Measurements from ENCODE around the gene SLC12A1. TPM values are rescaled to one million over a fixed set of nuclear protein-coding genes. Genes with fewer than 3 reads are reported as not detected.

SLC12A1 gene
- not detected for total RNA-seq
- not detected for polyA plus RNA-seq

GRCh38 chr15:48205981-48206380 lies at the start of gene SLC12A1:
Gene SLC12A1 (plus strand): TSS chr15:48206302. CDS start chr15:48207720, 1,418 bp downstream.
- CTCF ChIA-PET = no interaction called here
- DNase-seq = no peak
- POLR2A ChIA-PET = no interaction called here
- H3K27me3 ChIP-seq (ENCODE audit: insufficient read depth, low read length, poor library complexity, severe bottlenecking) = no peaks in the 10 kb centered on the region
- no peaks in the 10 kb centered on the region for H3K4me1 ChIP-seq (ENCODE audit: insufficient read depth, low read length)
- Mint-ChIP-seq H3K27me3 (peaks cover 1 to 28% of the 10 kb centered on the region in 2 donors), H3K9me3 (no peaks in the 10 kb centered on the region), H3K36me3 (no peaks in the 10 kb centered on the region), H3K4me1 (no peaks in the 10 kb centered on the region), H3K4me3 (no peak within 1 kb of the TSS), H3K27ac (no peak within 1 kb of the TSS)
- no peak within 1 kb of the TSS for H3K27ac ChIP-seq (ENCODE audit: low read depth, low read length)
- H3K4me3 ChIP-seq (ENCODE audit: low read length) = no peak within 1 kb of the TSS
- no peaks in the 10 kb centered on the region for H3K36me3 ChIP-seq (ENCODE audit: insufficient read depth, low read length)
- H3K9me3 ChIP-seq (ENCODE audit: low read length) = no peaks in the 10 kb centered on the region

- Histone ChIP-seq H3K4me1 (ENCODE audit: insufficient read depth, low read length) (no peaks in the 10 kb centered on the region), H3K36me3 (ENCODE audit: insufficient read depth, low read length) (no peaks in the 10 kb centered on the region), H3K9me3 (ENCODE audit: low read length) (no peaks in the 10 kb centered on the region), H3K27me3 (ENCODE audit: insufficient read depth, low read length, poor library complexity, severe bottlenecking) (no peaks in the 10 kb centered on the region), H3K27ac (ENCODE audit: low read depth, low read length) (no peak overlapping the region), H3K4me3 (ENCODE audit: low read length) (no peak overlapping the region)
- Mint-ChIP-seq H3K27ac (no peak overlapping the region), H3K9me3 (peaks cover 0 to 4% (median 0%) of the 10 kb centered on the region in 5 donors), H3K4me1 (peaks cover 2 to 15% (median 4%) of the 10 kb centered on the region in 3 donors), H3K36me3 (peaks cover 4 to 19% (median 7%) of the 10 kb centered on the region in 3 donors), H3K27me3 (no peaks in the 10 kb centered on the region), H3K4me3 (no peak overlapping the region)
- DNase-seq = no peak
- ChIA-PET POLR2A (no interaction called here), CTCF (no interaction called here)
Measured at GRCh38 chr15:48168616-48169015, 37.5 kb upstream of the SLC12A1 start.

DNA sequence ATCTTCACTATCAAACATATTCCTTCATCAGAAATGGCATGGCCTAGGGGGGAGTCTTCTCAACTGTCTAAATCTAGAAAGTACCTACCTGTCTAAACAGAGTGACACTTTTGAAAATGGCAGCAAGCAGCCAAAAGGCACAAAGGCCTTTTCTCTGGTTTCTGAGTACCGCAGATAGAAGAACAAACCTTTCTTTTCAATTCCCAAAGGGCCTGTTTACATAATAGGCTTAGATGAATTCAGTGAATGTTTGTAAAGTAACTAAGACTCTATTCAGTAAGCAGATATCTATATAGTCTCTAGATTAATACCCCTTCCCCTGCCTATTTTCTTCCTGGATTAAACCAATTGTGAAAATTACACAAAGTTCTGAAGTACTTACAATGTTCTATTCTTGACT lies 35.1 kb upstream of the SLC12A1 start:
- CTCF ChIA-PET = no interaction called here
- Histone ChIP-seq H3K9me3 (ENCODE audit: low read length) (no peaks in the 10 kb centered on the region), H3K36me3 (ENCODE audit: insufficient read depth, low read length) (no peaks in the 10 kb centered on the region), H3K27ac (ENCODE audit: low read depth, low read length) (no peak overlapping the region), H3K4me1 (ENCODE audit: insufficient read depth, low read length) (no peaks in the 10 kb centered on the region), H3K27me3 (ENCODE audit: insufficient read depth, low read length, poor library complexity, severe bottlenecking) (no peaks in the 10 kb centered on the region), H3K4me3 (ENCODE audit: low read length) (no peak overlapping the region)
- Mint-ChIP-seq H3K4me3 (no peak overlapping the region), H3K27me3 (no peaks in the 10 kb centered on the region), H3K9me3 (peaks cover 0 to 4% (median 3%) of the 10 kb centered on the region in 5 donors), H3K27ac (no peak overlapping the region), H3K4me1 (peaks cover 4 to 32% (median 13%) of the 10 kb centered on the region in 3 donors), H3K36me3 (peaks cover 4 to 13% (median 7%) of the 10 kb centered on the region in 3 donors)
- DNase-seq = no peak
- POLR2A ChIA-PET = no interaction called here

DNA sequence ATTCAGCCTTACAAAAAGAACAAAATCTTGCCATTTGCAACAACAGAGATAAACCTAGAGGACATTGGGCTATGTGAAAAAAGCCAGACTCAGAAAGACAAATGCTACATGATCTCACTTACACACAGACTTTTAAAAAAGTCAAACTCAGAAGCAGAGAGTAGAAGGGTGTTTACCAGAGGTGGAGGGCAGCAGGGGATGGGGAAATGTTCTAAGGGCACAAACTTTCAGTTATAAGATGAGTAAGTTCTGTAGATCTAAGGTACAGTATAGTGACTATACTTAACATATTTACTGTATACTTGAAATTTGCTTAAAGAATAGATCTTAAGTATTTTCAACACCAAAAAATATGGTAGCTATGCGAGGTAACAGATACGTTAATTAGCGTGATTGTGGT lies 31.0 kb upstream of the SLC12A1 start:
- H3K27ac ChIP-seq (ENCODE audit: low read depth, low read length) = no peak overlapping the region
- Mint-ChIP-seq H3K27ac (no peak overlapping the region), H3K36me3 (peaks cover 0 to 4% (median 3%) of the 10 kb centered on the region in 3 donors), H3K27me3 (peaks cover 0 to 17% of the 10 kb centered on the region in 2 donors), H3K4me1 (peaks cover 17 to 37% (median 35%) of the 10 kb centered on the region in 3 donors), H3K9me3 (peaks cover 0 to 4% (median 3%) of the 10 kb centered on the region in 5 donors), H3K4me3 (no peak overlapping the region)
- no peak overlapping the region for H3K4me3 ChIP-seq (ENCODE audit: low read length)
- no peaks in the 10 kb centered on the region for H3K27me3 ChIP-seq (ENCODE audit: insufficient read depth, low read length, poor library complexity, severe bottlenecking)
- H3K36me3 ChIP-seq (ENCODE audit: insufficient read depth, low read length) = no peaks in the 10 kb centered on the region
- ChIA-PET POLR2A (no interaction called here), CTCF (no interaction called here)
- H3K9me3 ChIP-seq (ENCODE audit: low read length) = no peaks in the 10 kb centered on the region
- no peak for DNase-seq
- peaks cover 7% of the 10 kb centered on the region for H3K4me1 ChIP-seq (ENCODE audit: insufficient read depth, low read length)

DNA sequence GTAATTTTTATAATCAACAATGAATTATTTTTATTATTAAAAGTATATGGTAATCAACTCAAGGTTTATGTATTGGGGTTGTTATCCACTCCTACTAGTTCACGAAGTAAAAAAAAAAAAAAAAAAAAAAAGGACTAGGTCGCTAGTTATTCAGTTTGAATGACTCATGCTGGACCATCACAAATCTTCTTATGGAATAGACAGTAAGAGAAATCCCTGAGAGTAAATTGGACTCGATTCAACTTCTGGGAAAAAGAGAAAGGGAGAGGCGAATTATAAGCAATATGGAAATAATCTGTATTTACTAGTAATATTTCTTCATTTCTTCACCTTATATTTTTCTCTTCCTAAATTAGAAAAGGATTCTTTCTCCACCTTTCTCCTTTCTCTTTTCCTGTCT lies 30.0 kb upstream of the SLC12A1 start:
- H3K4me1 ChIP-seq (ENCODE audit: insufficient read depth, low read length) = peaks cover 7% of the 10 kb centered on the region
- H3K27me3 ChIP-seq (ENCODE audit: insufficient read depth, low read length, poor library complexity, severe bottlenecking) = no peaks in the 10 kb centered on the region
- DNase-seq = no peak
- H3K36me3 ChIP-seq (ENCODE audit: insufficient read depth, low read length) = no peaks in the 10 kb centered on the region
- H3K4me3 ChIP-seq (ENCODE audit: low read length) = no peak overlapping the region
- H3K4me3 Mint-ChIP-seq = peak overlapping the region in 1 of 7 donors; percentile 89
- CTCF ChIA-PET = no interaction called here
- POLR2A ChIA-PET = no interaction called here
- no peak overlapping the region for H3K27ac ChIP-seq (ENCODE audit: low read depth, low read length)
- H3K9me3 Mint-ChIP-seq = peaks cover 0 to 4% (median 3%) of the 10 kb centered on the region in 5 donors
- H3K27ac Mint-ChIP-seq = no peak overlapping the region
- H3K27me3 Mint-ChIP-seq = peaks cover 1 to 18% of the 10 kb centered on the region in 2 donors
- H3K9me3 ChIP-seq (ENCODE audit: low read length) = no peaks in the 10 kb centered on the region
- peaks cover 0 to 4% (median 3%) of the 10 kb centered on the region in 3 donors for H3K36me3 Mint-ChIP-seq
- H3K4me1 Mint-ChIP-seq = peaks cover 17 to 37% (median 35%) of the 10 kb centered on the region in 3 donors

DNA sequence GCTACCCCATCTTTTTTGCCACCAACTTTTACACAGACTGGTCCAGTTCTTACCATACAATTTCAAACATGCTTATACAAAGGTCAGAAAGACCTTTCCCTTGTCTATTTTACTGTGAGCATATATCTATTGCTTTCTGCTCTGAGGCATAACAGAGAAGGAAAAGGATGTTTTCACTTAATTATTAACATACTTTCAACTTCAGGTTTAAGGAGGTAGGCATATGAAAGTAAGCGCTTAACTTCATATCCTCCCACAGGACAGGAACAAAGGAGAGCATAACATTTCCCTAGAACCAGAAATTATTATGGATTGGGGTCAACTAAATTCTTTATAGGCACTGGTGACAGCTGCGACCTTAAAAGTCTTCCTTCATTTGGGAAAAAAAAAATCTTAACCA lies 29.1 kb upstream of the SLC12A1 start:
- POLR2A ChIA-PET = no interaction called here
- Mint-ChIP-seq H3K4me1 (peaks cover 17 to 37% (median 35%) of the 10 kb centered on the region in 3 donors), H3K27ac (peak overlapping the region in 6 of 8 donors; percentile 76 to 96 (median 92)), H3K27me3 (peaks cover 2 to 22% of the 10 kb centered on the region in 2 donors), H3K36me3 (peaks cover 0 to 4% (median 3%) of the 10 kb centered on the region in 3 donors), H3K9me3 (peaks cover 0 to 4% (median 3%) of the 10 kb centered on the region in 5 donors), H3K4me3 (peak overlapping the region; percentile 83 to 93 (median 89))
- DNase-seq = no peak
- no peaks in the 10 kb centered on the region for H3K27me3 ChIP-seq (ENCODE audit: insufficient read depth, low read length, poor library complexity, severe bottlenecking)
- H3K27ac ChIP-seq (ENCODE audit: low read depth, low read length) = no peak overlapping the region
- CTCF ChIA-PET = no interaction called here
- peaks cover 7% of the 10 kb centered on the region for H3K4me1 ChIP-seq (ENCODE audit: insufficient read depth, low read length)
- H3K36me3 ChIP-seq (ENCODE audit: insufficient read depth, low read length) = no peaks in the 10 kb centered on the region
- peak overlapping the region; percentile 56 for H3K4me3 ChIP-seq (ENCODE audit: low read length)
- no peaks in the 10 kb centered on the region for H3K9me3 ChIP-seq (ENCODE audit: low read length)

- H3K4me1 ChIP-seq (ENCODE audit: insufficient read depth, low read length) = peaks cover 7% of the 10 kb centered on the region
- DNase-seq = peak in 3 of 5 donors; percentile 25 to 43 (median 29)
- peak overlapping the region; percentile 83 to 93 (median 89) for H3K4me3 Mint-ChIP-seq
- H3K9me3 Mint-ChIP-seq = peaks cover 0 to 4% (median under 1%) of the 10 kb centered on the region in 5 donors
- peak overlapping the region; percentile 76 to 96 (median 92) for H3K27ac Mint-ChIP-seq
- ChIA-PET POLR2A (no interaction called here), CTCF (no interaction called here)
- H3K36me3 ChIP-seq (ENCODE audit: insufficient read depth, low read length) = no peaks in the 10 kb centered on the region
- H3K27me3 Mint-ChIP-seq = peaks cover 3 to 24% of the 10 kb centered on the region in 2 donors
- H3K9me3 ChIP-seq (ENCODE audit: low read length) = no peaks in the 10 kb centered on the region
- H3K27me3 ChIP-seq (ENCODE audit: insufficient read depth, low read length, poor library complexity, severe bottlenecking) = no peaks in the 10 kb centered on the region
- peaks cover 17 to 37% (median 35%) of the 10 kb centered on the region in 3 donors for H3K4me1 Mint-ChIP-seq
- peak overlapping the region; percentile 56 for H3K4me3 ChIP-seq (ENCODE audit: low read length)
- peak overlapping the region; percentile 15 for H3K27ac ChIP-seq (ENCODE audit: low read depth, low read length)
- H3K36me3 Mint-ChIP-seq = peaks cover 0 to 3% (median under 1%) of the 10 kb centered on the region in 3 donors
Measured at GRCh38 chr15:48177383-48177765, 28.7 kb upstream of the SLC12A1 start.

DNA sequence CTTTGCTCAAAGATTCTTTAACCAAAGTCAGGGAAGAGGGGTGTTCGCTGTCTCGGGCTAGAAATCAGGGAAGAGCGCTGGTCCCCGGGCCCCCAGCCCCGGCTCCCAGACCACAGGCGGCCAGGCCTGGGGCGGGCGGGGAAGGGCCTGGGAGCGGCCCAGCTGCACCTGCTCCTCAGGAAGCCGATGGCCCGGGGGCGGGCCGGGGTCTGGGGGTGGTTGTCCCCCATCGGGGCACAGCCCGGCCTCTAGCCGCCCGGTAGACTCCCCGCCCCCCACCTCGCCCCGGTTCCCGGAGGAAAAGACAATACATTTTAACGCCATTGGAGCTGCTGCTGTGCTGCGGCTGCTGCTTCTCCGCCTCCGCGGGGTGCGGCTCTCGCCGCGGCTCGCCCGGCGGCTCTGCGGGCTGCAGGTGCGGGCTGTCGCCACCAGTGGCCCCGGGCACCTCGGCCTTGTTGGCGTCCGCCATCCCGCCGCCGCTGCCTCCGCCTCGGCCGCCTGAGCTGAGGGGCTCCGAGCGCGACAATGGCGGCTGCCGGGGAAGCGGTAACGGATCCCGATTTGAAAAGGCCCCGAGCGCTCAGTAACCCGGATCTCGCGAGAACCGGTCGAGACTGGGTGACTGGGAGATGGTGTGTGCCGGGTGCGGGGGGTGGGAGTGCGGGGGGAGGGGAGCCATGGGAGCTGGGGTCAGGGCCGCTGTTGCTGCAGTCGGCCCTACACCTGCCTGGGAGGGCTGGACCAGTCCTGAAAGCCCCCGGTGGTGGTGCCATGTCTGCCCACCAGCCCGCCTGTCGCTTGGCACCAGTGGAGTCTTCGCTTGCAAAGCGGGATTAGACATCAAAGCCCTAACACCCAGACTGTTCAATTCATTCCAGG lies 28.1 kb upstream of the SLC12A1 start, which contains the start of gene MYEF2:
TSS of gene MYEF2 (minus strand) at position 530 of the 882 bp plus-strand sequence. CDS start at position 472, 58 bp downstream.
- ChIA-PET POLR2A (no interaction called here), CTCF (no interaction called here)
- Histone ChIP-seq H3K4me3 (ENCODE audit: low read length) (peak within 1 kb of the TSS; percentile 56), H3K27ac (ENCODE audit: low read depth, low read length) (peak within 1 kb of the TSS; percentile 15), H3K9me3 (ENCODE audit: low read length) (no peaks in the 10 kb centered on the region), H3K4me1 (ENCODE audit: insufficient read depth, low read length) (peaks cover 7% of the 10 kb centered on the region), H3K27me3 (ENCODE audit: insufficient read depth, low read length, poor library complexity, severe bottlenecking) (no peaks in the 10 kb centered on the region), H3K36me3 (ENCODE audit: insufficient read depth, low read length) (no peaks in the 10 kb centered on the region)
- Mint-ChIP-seq H3K27me3 (peaks cover 3 to 28% of the 10 kb centered on the region in 2 donors), H3K27ac (peak within 1 kb of the TSS; percentile 76 to 96 (median 92)), H3K9me3 (peaks cover 0 to 4% (median 0%) of the 10 kb centered on the region in 5 donors), H3K4me1 (peaks cover 17 to 37% (median 35%) of the 10 kb centered on the region in 3 donors), H3K36me3 (peaks cover 0 to 3% (median 0%) of the 10 kb centered on the region in 3 donors), H3K4me3 (peak within 1 kb of the TSS; percentile 83 to 93 (median 89))
- peak; percentile 28 to 77 (median 48) for DNase-seq
